Lung (tissue), 12 donors: Measurements from ENCODE around the gene CLCN6. TPM values are rescaled to one million over a fixed set of nuclear protein-coding genes. Genes with fewer than 3 reads are reported as not detected.

Source experiments
- ATAC-seq: fragments of 200-7000 bp; cut with Tn5 transposase; one replicate; pipeline ENCODE4 v1.9.1; 2020; ENCODE audit warnings: moderate number of reproducible peaks; ENCODE audit not compliant: insufficient read depth, low FRiP score
- DNase-seq, 3 donors: peaks; one replicate each; pipeline ENCODE4 v3.0.0-alpha.2; 2013 to 2017
- H3K27ac ChIP-seq, 2 donors: one replicate each; pipeline ENCODE4 v1.5.1; 2013; ENCODE audit warnings: mild to moderate bottlenecking in 2 of 2, moderate library complexity in 2 of 2, control low read depth in 1 of 2, inconsistent platforms in 1 of 2, low read depth in 1 of 2, low read length in 1 of 2
- H3K27me3 ChIP-seq, 3 donors: one replicate each; pipeline ENCODE4 v1.5.1; 2013; ENCODE audit warnings: low read length in 2 of 3; ENCODE audit not compliant: control insufficient read depth in 3 of 3, insufficient read depth in 3 of 3
- H3K36me3 ChIP-seq, 4 donors: one replicate each; pipeline ENCODE4 v1.5.1; 2013; ENCODE audit warnings: low read length in 4 of 4, mild to moderate bottlenecking in 1 of 4, moderate library complexity in 1 of 4; ENCODE audit not compliant: control insufficient read depth in 4 of 4, insufficient read depth in 4 of 4
- H3K4me1 ChIP-seq, 5 donors: one replicate each; pipeline ENCODE4 v1.5.1; 2013; ENCODE audit warnings: low read length in 5 of 5, mild to moderate bottlenecking in 2 of 5, moderate library complexity in 1 of 5; ENCODE audit not compliant: control insufficient read depth in 5 of 5, insufficient read depth in 5 of 5
- H3K4me3 ChIP-seq: one replicate; pipeline ENCODE4 v1.5.1; 2013; ENCODE audit warnings: mild to moderate bottlenecking, control low read depth, moderate library complexity
- H3K9ac ChIP-seq, 2 donors: one replicate each; pipeline ENCODE4 v1.5.1; 2013; ENCODE audit warnings: low read length in 2 of 2, control low read depth in 1 of 2; ENCODE audit not compliant: insufficient read depth in 1 of 2
- H3K9me3 ChIP-seq, 4 donors: one replicate each; pipeline ENCODE4 v1.5.1; 2013; ENCODE audit warnings: low read length in 3 of 4, mild to moderate bottlenecking in 1 of 4, moderate library complexity in 1 of 4; ENCODE audit not compliant: control insufficient read depth in 4 of 4, insufficient read depth in 3 of 4
- CTCF ChIP-seq: IDR thresholded peaks from 2 replicates; pipeline ENCODE4 v1.5.1; 2012; ENCODE audit warnings: mild to moderate bottlenecking; ENCODE audit errors: control extremely low read depth, extremely low read depth
- WGBS, 2 donors: extraction: QIAGEN DNeasy Blood & Tissue Kit; methylation state at CpG; one replicate each; pipeline ENCODE4 v1.1.7; 2013; 5-methylcytosine and 5-hydroxymethylcytosine counted together
- polyA plus RNA-seq, 2 donors: library from polyadenylated mRNA; stranded (reverse); fragments of 200-250 nt; gene quantifications; one replicate each; pipeline ENCODE4 v1.2.1, GENCODE V29; 2013
- total RNA-seq, 2 donors: library from RNA; depleted of rRNA in 1 of 2; stranded (reverse); fragments of >200 nt in 1 of 2; gene quantifications; one replicate each; pipeline ENCODE4 v1.2.1, GENCODE V29; 2014 to 2021
- donor health status: control.
- donor health status: control.
- donor health status: Bipolar disorder and iron deficiency.
- donor health status: healthy.
- donor health status: DM: yes; HTN: yes; CAD: no.

Gene CLCN6
- total and polyA plus RNA-seq, 4 donors: 16.7 to 35.7 (median 18.1) TPM

DNA sequence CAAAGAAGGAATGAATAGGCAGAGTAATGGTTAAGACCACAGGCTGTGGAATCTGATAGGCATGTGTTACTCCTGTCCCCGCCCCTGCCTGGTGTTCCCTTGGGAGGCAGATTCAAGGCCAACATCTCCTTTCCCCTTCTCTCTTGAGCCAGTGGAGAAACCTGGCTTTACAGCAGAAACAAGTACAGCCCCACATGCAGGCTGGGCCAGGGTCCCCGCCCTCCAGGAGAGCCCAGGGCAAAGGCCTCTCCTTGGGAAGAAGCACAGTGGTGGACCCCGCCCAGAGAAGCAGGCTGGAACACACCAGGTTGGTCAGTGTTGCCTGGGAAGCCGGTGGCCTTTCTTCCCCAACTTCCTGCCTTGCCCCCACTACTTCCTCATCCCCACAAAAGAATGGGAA lies 37.2 kb upstream of the CLCN6 start:
- WGBS, 2 donors: 62 to 63% methylated on average over 4 of the region's 4 CpGs
- DNase-seq (no peak), ATAC-seq (no peak)
- H3K9ac ChIP-seq: no peak overlapping the region
- H3K4me1 ChIP-seq: peaks cover 0 to 3% (median 0%) of the 10 kb centered on the region in 5 donors
- no peaks in the 10 kb centered on the region for H3K9me3 ChIP-seq
- TF ChIP-seq CTCF: no peak
- H3K27ac ChIP-seq: no peak overlapping the region
- H3K27me3 ChIP-seq: no peaks in the 10 kb centered on the region
- no peak overlapping the region for H3K4me3 ChIP-seq
- H3K36me3 ChIP-seq: no peaks in the 10 kb centered on the region

- H3K4me3 ChIP-seq: no peak overlapping the region
- no peak overlapping the region for H3K27ac ChIP-seq
- TF ChIP-seq CTCF: no peak
- H3K4me1 ChIP-seq: peaks cover 0 to 3% (median 0%) of the 10 kb centered on the region in 5 donors
- H3K9ac ChIP-seq: no peak overlapping the region
- H3K9me3 ChIP-seq: no peaks in the 10 kb centered on the region
- ATAC-seq: no peak
- H3K27me3 ChIP-seq: no peaks in the 10 kb centered on the region
- DNase-seq: no peak
- H3K36me3 ChIP-seq: no peaks in the 10 kb centered on the region
- whole genome bisulfite sequencing, 2 donors: 79 to 82% methylated on average over 4 of the region's 4 CpGs
Observed at GRCh38 chr1:11769274-11769673, 36.7 kb upstream of the CLCN6 start.

DNA sequence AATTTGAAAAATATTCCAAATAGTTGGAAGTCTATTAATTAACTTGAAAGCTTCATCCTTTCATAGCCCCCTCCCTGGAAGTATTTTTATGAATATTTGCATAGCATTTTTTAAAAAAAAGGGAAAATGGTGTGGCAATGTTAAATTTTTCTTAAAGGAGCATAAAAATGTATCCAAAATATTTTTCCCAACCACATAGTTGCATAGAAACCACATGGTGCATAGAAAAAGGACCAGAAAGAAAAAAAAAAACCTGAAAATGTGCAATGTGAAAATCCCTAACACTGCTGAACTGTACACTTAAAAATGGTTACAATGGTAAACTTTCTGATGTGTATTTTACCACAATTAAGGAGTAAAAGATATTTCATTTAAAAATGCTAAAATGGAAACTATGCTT lies 36.0 kb upstream of the CLCN6 start:
- Histone ChIP-seq H3K36me3 (no peaks in the 10 kb centered on the region), H3K4me3 (no peak overlapping the region), H3K9me3 (no peaks in the 10 kb centered on the region), H3K9ac (no peak overlapping the region), H3K27me3 (no peaks in the 10 kb centered on the region), H3K27ac (no peak overlapping the region), H3K4me1 (peaks cover 0 to 3% (median 0%) of the 10 kb centered on the region in 5 donors)
- no peak for ATAC-seq
- no peak for DNase-seq
- no peak for TF ChIP-seq CTCF

DNA sequence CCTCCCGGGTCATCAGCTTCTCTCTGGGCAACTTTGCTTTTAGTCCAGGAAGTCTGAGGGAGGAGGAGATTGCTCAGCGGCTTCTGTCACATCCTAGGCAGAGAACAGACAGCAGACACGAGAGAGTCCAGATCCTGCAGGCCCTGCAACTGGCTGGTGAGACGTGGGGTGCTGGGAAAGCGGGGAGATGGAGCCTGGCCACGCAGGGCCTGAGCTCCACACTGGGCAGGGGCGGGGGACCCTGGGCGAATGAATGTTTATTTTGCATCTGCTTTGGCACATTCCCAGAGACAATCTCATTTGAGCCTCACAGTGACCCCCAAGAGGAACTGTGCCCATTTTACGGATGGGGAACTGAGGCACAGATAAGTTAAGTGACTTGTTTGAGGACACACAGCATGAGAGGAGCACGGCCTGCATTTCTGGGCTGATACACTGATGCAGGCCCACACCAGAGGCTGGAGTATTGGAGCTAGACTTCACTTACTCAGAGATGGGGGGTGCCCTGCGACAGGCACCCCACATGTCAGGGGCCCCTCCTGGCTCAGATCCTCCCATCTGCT lies 34.4 kb upstream of the CLCN6 start:
- TF ChIP-seq CTCF: no peak
- no peak for DNase-seq
- ATAC-seq: no peak
- H3K4me1 ChIP-seq: peaks cover 0 to 3% (median 0%) of the 10 kb centered on the region in 5 donors
- no peak overlapping the region for H3K9ac ChIP-seq
- WGBS, 2 donors: 69 to 71% methylated on average over 11 of the region's 11 CpGs
- H3K27me3 ChIP-seq: no peaks in the 10 kb centered on the region
- no peak overlapping the region for H3K4me3 ChIP-seq
- H3K36me3 ChIP-seq: no peaks in the 10 kb centered on the region
- H3K27ac ChIP-seq: no peak overlapping the region
- H3K9me3 ChIP-seq: no peaks in the 10 kb centered on the region
